ENCODE measurements around the gene FGD5. TPM values are rescaled to one million over a fixed set of nuclear protein-coding genes. Genes with fewer than 3 reads are reported as not detected.

FGD5 gene
- total and polyA plus RNA-seq, 2 donors (not counting 1 experiment from before 2014, with no cell fraction given) = not detected

- Mint-ChIP-seq H3K27ac (no peak overlapping the region), H3K27me3 (peaks cover 20% of the 10 kb centered on the region), H3K4me3 (no peak overlapping the region), H3K9me3 (ENCODE audit: insufficient read depth) (no peaks in the 10 kb centered on the region), H3K4me1 (no peaks in the 10 kb centered on the region)
- TF ChIP-seq EZH2 (IDR thresholded peaks at IDR 0.05; ENCODE audit: borderline replicate concordance, insufficient read depth, low read depth, low read length, poor library complexity, severe bottlenecking) = no peak
- no peak for TF ChIP-seq CTCF (IDR thresholded peaks at IDR 0.05)
- Histone ChIP-seq H3K4me2 (replicated peaks; ENCODE audit: low read depth, low read length, poor library complexity, severe bottlenecking) (no peak overlapping the region), H3K4me3 (ENCODE audit: control extremely low read depth in 1 of 5, extremely low read depth in 1 of 5, insufficient read depth in 1 of 5, low read depth in 2 of 5, low read length in 4 of 5) (no peak overlapping the region), H4K20me1 (ENCODE audit: control insufficient read depth, insufficient read depth, low read length, poor library complexity, severe bottlenecking) (no peaks in the 10 kb centered on the region), H2AFZ (ENCODE audit: insufficient read depth, low read depth, low read length, poor library complexity, severe bottlenecking) (no peak overlapping the region), H3K79me2 (ENCODE audit: control insufficient read depth, insufficient read depth, low read length) (no peaks in the 10 kb centered on the region), H3K27ac (ENCODE audit: low read length in 2 of 2) (no peak overlapping the region), H3K9ac (ENCODE audit: low read length) (no peak overlapping the region), H3K36me3 (replicated peaks in 1 of 2; ENCODE audit: control extremely low read depth in 1 of 2, control insufficient read depth in 1 of 2, extremely low read depth in 1 of 2, insufficient read depth in 2 of 2, low read length in 1 of 2) (no peaks in the 10 kb centered on the region), H3K9me3 (ENCODE audit: control extremely low read depth in 1 of 3, control insufficient read depth in 2 of 3, insufficient read depth in 1 of 3, low read length in 2 of 3) (no peaks in the 10 kb centered on the region), H3K27me3 (replicated peaks in 1 of 4; ENCODE audit: control extremely low read depth in 1 of 4, control insufficient read depth in 3 of 4, insufficient read depth in 4 of 4, low read length in 3 of 4) (peaks cover 0 to 3% (median 3%) of the 10 kb centered on the region in 4 experiments), H3K4me1 (ENCODE audit: control insufficient read depth in 2 of 2, insufficient read depth in 2 of 2, low read length in 2 of 2) (no peaks in the 10 kb centered on the region)
- CTCF ChIA-PET = no interaction called here
- DNase-seq (no peak), ATAC-seq (ENCODE audit: low read depth) (no peak)
- POLR2A ChIA-PET = no interaction called here
- intact Hi-C loops (cut with micrococcal nuclease) = no loop called here
- 100% methylated on average over 3 of the region's 3 CpGs for WGBS (ENCODE audit: insufficient coverage)
Measured at GRCh38 chr3:14886101-14886500, 67.3 kb downstream of the FGD5 start.

GRCh38 chr3:14889205-14889604 lies 70.4 kb downstream of the FGD5 start:
- H4K20me1 ChIP-seq (ENCODE audit: control insufficient read depth, insufficient read depth, low read length, poor library complexity, severe bottlenecking) = no peaks in the 10 kb centered on the region
- ChIA-PET CTCF (no interaction called here), POLR2A (no interaction called here)
- no peaks in the 10 kb centered on the region for H3K4me1 ChIP-seq (ENCODE audit: control insufficient read depth in 2 of 2, insufficient read depth in 2 of 2, low read length in 2 of 2)
- no peaks in the 10 kb centered on the region for H3K9me3 ChIP-seq (ENCODE audit: control extremely low read depth in 1 of 3, control insufficient read depth in 2 of 3, insufficient read depth in 1 of 3, low read length in 2 of 3)
- intact Hi-C loops (cut with micrococcal nuclease) = no loop called here
- peaks cover 20% of the 10 kb centered on the region for H3K27me3 Mint-ChIP-seq
- H3K27ac Mint-ChIP-seq = no peak overlapping the region
- H3K4me2 ChIP-seq (replicated peaks; ENCODE audit: low read depth, low read length, poor library complexity, severe bottlenecking) = no peak overlapping the region
- H2AFZ ChIP-seq (ENCODE audit: insufficient read depth, low read depth, low read length, poor library complexity, severe bottlenecking) = no peak overlapping the region
- WGBS (ENCODE audit: insufficient coverage) = 86% methylated on average over 1 of the region's 7 CpGs
- H3K4me1 Mint-ChIP-seq = no peaks in the 10 kb centered on the region
- no peak for ATAC-seq (ENCODE audit: low read depth)
- peaks cover 1% of the 10 kb centered on the region for H3K9me3 Mint-ChIP-seq (ENCODE audit: insufficient read depth)
- H3K27me3 ChIP-seq (replicated peaks in 1 of 4; ENCODE audit: control extremely low read depth in 1 of 4, control insufficient read depth in 3 of 4, insufficient read depth in 4 of 4, low read length in 3 of 4) = peaks cover 0 to 3% (median 2%) of the 10 kb centered on the region in 4 experiments
- no peak overlapping the region for H3K4me3 ChIP-seq (ENCODE audit: control extremely low read depth in 1 of 5, extremely low read depth in 1 of 5, insufficient read depth in 1 of 5, low read depth in 2 of 5, low read length in 4 of 5)
- TF ChIP-seq CTCF (IDR thresholded peaks at IDR 0.05) (no peak), EZH2 (IDR thresholded peaks at IDR 0.05; ENCODE audit: borderline replicate concordance, insufficient read depth, low read depth, low read length, poor library complexity, severe bottlenecking) (no peak)
- H3K79me2 ChIP-seq (ENCODE audit: control insufficient read depth, insufficient read depth, low read length) = no peaks in the 10 kb centered on the region
- no peak overlapping the region for H3K9ac ChIP-seq (ENCODE audit: low read length)
- no peaks in the 10 kb centered on the region for H3K36me3 ChIP-seq (replicated peaks in 1 of 2; ENCODE audit: control extremely low read depth in 1 of 2, control insufficient read depth in 1 of 2, extremely low read depth in 1 of 2, insufficient read depth in 2 of 2, low read length in 1 of 2)
- no peak overlapping the region for H3K27ac ChIP-seq (ENCODE audit: low read length in 2 of 2)
- DNase-seq = no peak
- H3K4me3 Mint-ChIP-seq = no peak overlapping the region
